NB4 (cell line): ENCODE data around the gene DNAH14.
"Not testable (repeated sequence)": the region's sequence is repeated elsewhere in the genome, so short reads cannot be mapped to it uniquely, and the experiment has no call there.

Source experiments
- DNase-seq: peaks from one replicate; pipeline ENCODE4 v3.0.0; 2010; ENCODE audit warnings: low read depth
- H3K4me3 ChIP-seq: one replicate; pipeline ENCODE4 v1.5.1; 2011; ENCODE audit warnings: mild to moderate bottlenecking, low read depth, low read length, moderate library complexity
- CTCF ChIP-seq: IDR thresholded peaks from one replicate; pipeline ENCODE4 v1.5.1; 2012; ENCODE audit warnings: low read depth, low read length
- MAX ChIP-seq: IDR thresholded peaks from 2 replicates; pipeline ENCODE4 v1.6.1; 2011; ENCODE audit warnings: low read depth, low read length
- MYC ChIP-seq: IDR thresholded peaks from 2 replicates; pipeline ENCODE4 v1.6.1; 2011; ENCODE audit warnings: low read depth, low read length
- POLR2A ChIP-seq: IDR thresholded peaks from 2 replicates; pipeline ENCODE4 v1.6.1; 2011; ENCODE audit warnings: mild to moderate bottlenecking; ENCODE audit not compliant: insufficient read length; ENCODE audit errors: extremely low read depth

DNAH14 gene

GRCh38 chr1:224929335-224930237, at the start of gene DNAH14:
DNAH14 (plus strand) TSS chr1:224929675; CDS start chr1:224952703, 23,028 bp downstream.
- DNase-seq, result peak; percentile 92
- no peak for TF ChIP-seq CTCF
- no peak; the same call in 1 of the 2 replicates for TF ChIP-seq MYC
- peak; percentile 58; the same call in 1 of the 2 replicates for TF ChIP-seq MAX
- TF ChIP-seq POLR2A, result peak; percentile 86
- H3K4me3 ChIP-seq, result peak within 1 kb of the TSS; percentile 72

- no peak for DNase-seq
- no peak overlapping the region for H3K4me3 ChIP-seq
- no peak for TF ChIP-seq MYC
- TF ChIP-seq MAX, result no peak
- no peak for TF ChIP-seq POLR2A
- TF ChIP-seq CTCF, result no peak
Observed at GRCh38 chr1:224880593-224881307, 48.7 kb upstream of the DNAH14 start.

GRCh38 chr1:224881308-224881692, 48.2 kb upstream of the DNAH14 start:
- DNase-seq, H3K4me3 ChIP-seq: not testable (repeated sequence)

- H3K4me3 ChIP-seq, result no peak overlapping the region
- DNase-seq, result no peak
- TF ChIP-seq CTCF (no peak), MYC (no peak), POLR2A (no peak)
Observed at GRCh38 chr1:224881762-224882211, 47.7 kb upstream of the DNAH14 start.

- no peak for DNase-seq
Observed at GRCh38 chr1:224882264-224882663, 47.2 kb upstream of the DNAH14 start.

More at GRCh38 chr1:224882264-224882663, 47.2 kb upstream of the DNAH14 start:
- TF ChIP-seq MYC (no peak), CTCF (no peak), POLR2A (no peak), MAX (no peak)
- no peak overlapping the region for H3K4me3 ChIP-seq
